Naive thymus-derived CD8-positive, alpha-beta T cell (primary cell): ENCODE results near the gene SLC23A2. TPM values are rescaled to one million over a fixed set of nuclear protein-coding genes. Genes with fewer than 3 reads are reported as not detected.

ENCODE experiments used
- ATAC-seq, 2 donors: fragments of 150-1000 bp; cut with Tn5 transposase in 1 of 2; sonication (Bioruptor Pico), chemical (Tn5 transposase) in 1 of 2; 1 replicate in 1 of 2; 2 replicates in 1 of 2; pipeline ENCODE4 v1.10.0; 2021; ENCODE audit warnings: mild to moderate bottlenecking in 2 of 2, moderate library complexity in 2 of 2
- POLR2A ChIA-PET: fragments of 350-600 bp; sonication (Branson Sonifier 250); formaldehyde crosslinking; loops from one replicate; lab custom pipeline; 2021; ENCODE audit warnings: antibody characterized with exemption; lab: Charles Lee
- DNase-seq, 10 donors: peaks; one replicate each; pipeline versions ENCODE4 v3.0.0 to v3.0.0-alpha.2; 2020 to 2022
- H3K27ac Mint-ChIP-seq, 10 donors: one replicate each; pipeline ENCODE4 v1.8.0; 2020 to 2022; ENCODE audit warnings: mild to moderate bottlenecking in 10 of 10, mixed read lengths in 10 of 10, moderate library complexity in 4 of 10, inconsistent platforms in 1 of 10
- H3K27me3 Mint-ChIP-seq, 5 donors: one replicate each; pipeline ENCODE4 v1.8.0; 2021 to 2022; ENCODE audit warnings: mixed read lengths in 5 of 5
- H3K36me3 Mint-ChIP-seq, 3 donors: one replicate each; pipeline ENCODE4 v1.8.0; 2020 to 2022; ENCODE audit warnings: mixed read lengths in 3 of 3, mild to moderate bottlenecking in 2 of 3, inconsistent platforms in 1 of 3
- H3K4me1 Mint-ChIP-seq, 4 donors: one replicate each; pipeline ENCODE4 v1.8.0; 2021 to 2022; ENCODE audit warnings: mixed read lengths in 4 of 4
- H3K4me3 Mint-ChIP-seq, 10 donors: one replicate each; pipeline ENCODE4 v1.8.0; 2020 to 2022; ENCODE audit warnings: mild to moderate bottlenecking in 10 of 10, mixed read lengths in 10 of 10, moderate library complexity in 6 of 10, inconsistent platforms in 1 of 10
- H3K9me3 Mint-ChIP-seq, 9 donors: one replicate each; pipeline ENCODE4 v1.8.0; 2020 to 2022; ENCODE audit warnings: mixed read lengths in 9 of 9, mild to moderate bottlenecking in 3 of 9, inconsistent platforms in 1 of 9, moderate library complexity in 1 of 9
- polyA plus RNA-seq, 3 donors: library from polyadenylated mRNA; unstranded; fragments of 300-500 nt; fragmentation: Illumina TruSeq; gene quantifications; one replicate each; pipeline ENCODE4 v1.2.3, GENCODE V29; 2021
- total RNA-seq, 8 experiments: library from RNA in 2 of 8; stranded (reverse) in 2 of 8; gene quantifications; one replicate each; pipeline ENCODE4 v1.2.3 and lab custom pipeline; 2021 to 2026

Gene SLC23A2
- total and polyA plus RNA-seq, 5 experiments from 2014 or later, result 5.6 to 24.3 (median 8.1) TPM

DNA sequence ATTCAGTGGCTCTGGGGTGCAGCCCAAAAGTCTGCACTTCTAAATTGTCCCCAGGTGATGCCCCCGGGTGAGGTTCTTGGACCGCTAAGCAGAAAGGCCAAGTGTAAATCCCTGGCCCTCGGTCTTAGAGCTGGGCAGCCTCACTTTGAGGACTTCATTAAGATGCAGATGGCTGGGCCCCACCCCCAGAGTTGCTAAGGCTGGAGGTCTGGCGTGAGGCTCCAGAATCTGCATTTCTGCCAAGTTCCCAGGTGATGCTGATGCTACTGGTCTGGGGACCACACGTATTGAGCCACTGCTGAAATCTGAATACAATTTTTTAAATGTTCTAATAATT lies 735 bp upstream of the SLC23A2 start:
- POLR2A ChIA-PET, result no interaction called here
- DNase-seq, result no peak

DNA sequence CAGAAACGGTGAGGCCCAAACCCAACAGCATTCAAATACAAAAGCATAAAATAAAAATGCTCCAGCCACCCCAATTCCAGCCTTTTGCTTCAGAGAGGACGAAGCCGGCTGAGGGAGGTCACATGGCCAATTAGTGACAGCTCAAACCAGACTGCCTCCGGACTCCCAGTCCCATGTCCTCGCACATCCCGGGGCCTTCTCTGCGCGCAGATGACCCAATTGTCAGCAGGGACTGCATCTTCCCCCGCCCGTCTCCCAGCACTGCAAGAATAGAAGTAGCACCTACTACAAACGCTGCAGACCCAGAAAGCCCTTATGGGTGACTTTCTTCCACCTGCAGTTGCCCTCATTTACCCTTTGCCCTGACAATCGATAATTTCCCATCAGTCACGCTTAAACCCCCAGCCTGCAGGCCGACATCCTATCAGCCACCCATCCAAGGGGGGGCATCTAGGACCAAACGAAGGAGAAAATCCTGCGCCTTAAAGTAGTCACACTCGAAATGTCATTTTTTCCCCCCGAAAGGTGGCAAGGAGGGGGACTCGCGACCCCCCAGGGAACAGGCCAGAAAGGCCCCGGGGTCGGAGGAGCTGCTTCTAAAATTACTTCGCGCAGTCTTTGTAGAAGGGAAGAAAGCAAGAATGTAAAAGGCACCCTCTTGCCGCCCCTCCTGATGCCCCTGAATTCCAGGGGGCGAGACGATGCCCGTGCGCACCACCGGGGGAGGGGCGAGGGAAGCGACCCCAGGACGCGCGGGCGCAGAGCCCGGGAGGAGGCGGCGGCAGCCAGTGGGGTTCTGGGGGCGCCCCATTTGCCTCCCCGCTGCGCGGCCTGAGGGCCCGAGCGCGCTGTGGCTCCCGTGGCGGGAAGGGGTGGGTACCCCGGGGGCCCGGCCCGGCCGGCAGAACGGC lies 792 bp downstream of the SLC23A2 start:
- POLR2A ChIA-PET, result interaction anchor here (0.6 to 0.9 kb wide), 2 partner anchors 77 to 189 kb away, joined by 4 read pairs; no protein-coding TSS in a partner anchor
- no peaks in the 10 kb centered on the region for H3K27me3 Mint-ChIP-seq
- ATAC-seq (peak; percentile 57 to 58), DNase-seq (peak in 7 of 10 donors; percentile 11 to 31 (median 22))
- peak overlapping the region; percentile 75 to 95 (median 90) for H3K27ac Mint-ChIP-seq
- H3K36me3 Mint-ChIP-seq, result no peaks in the 10 kb centered on the region
- H3K9me3 Mint-ChIP-seq, result no peaks in the 10 kb centered on the region
- H3K4me3 Mint-ChIP-seq, result peak overlapping the region; percentile 87 to 96 (median 94)
- H3K4me1 Mint-ChIP-seq, result peaks cover 29 to 45% (median 43%) of the 10 kb centered on the region in 4 donors

More for the DNA sequence above, 735 bp upstream of the SLC23A2 start:
- Mint-ChIP-seq H3K4me3 (peak overlapping the region; percentile 90 to 99 (median 94)), H3K27ac (peak overlapping the region; percentile 78 to 97 (median 94)), H3K4me1 (peaks cover 25 to 39% (median 35%) of the 10 kb centered on the region in 4 donors), H3K27me3 (no peaks in the 10 kb centered on the region), H3K36me3 (no peaks in the 10 kb centered on the region), H3K9me3 (no peaks in the 10 kb centered on the region)
- no peak for ATAC-seq

DNA sequence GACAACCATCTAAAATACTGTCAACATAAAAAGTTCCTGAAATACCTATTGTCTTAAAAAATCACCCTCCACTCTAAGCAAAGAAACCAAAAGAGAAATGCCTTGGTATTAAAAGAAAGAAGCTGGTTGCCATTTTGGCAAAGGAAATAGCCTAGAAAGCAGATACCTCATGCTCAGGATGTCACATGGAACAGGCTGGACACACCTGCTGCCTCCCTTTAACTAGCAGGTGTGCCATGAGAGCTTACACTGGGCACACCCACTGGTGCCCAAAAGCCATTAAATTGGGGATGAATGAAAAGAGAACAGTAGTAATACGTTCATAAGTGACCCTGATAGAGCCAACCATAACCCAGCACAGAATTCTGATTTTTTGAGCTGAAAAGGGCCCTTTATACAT lies 1.5 kb downstream of the SLC23A2 start:
- peak overlapping the region; percentile 53 to 95 (median 90) for H3K27ac Mint-ChIP-seq
- no peaks in the 10 kb centered on the region for H3K27me3 Mint-ChIP-seq
- peak overlapping the region; percentile 87 to 96 (median 94) for H3K4me3 Mint-ChIP-seq
- H3K36me3 Mint-ChIP-seq, result no peaks in the 10 kb centered on the region
- ATAC-seq (no peak), DNase-seq (peak in 2 of 10 donors; percentile 5)
- POLR2A ChIA-PET, result no interaction called here
- peaks cover 36 to 52% (median 50%) of the 10 kb centered on the region in 4 donors for H3K4me1 Mint-ChIP-seq
- H3K9me3 Mint-ChIP-seq, result no peaks in the 10 kb centered on the region

DNA sequence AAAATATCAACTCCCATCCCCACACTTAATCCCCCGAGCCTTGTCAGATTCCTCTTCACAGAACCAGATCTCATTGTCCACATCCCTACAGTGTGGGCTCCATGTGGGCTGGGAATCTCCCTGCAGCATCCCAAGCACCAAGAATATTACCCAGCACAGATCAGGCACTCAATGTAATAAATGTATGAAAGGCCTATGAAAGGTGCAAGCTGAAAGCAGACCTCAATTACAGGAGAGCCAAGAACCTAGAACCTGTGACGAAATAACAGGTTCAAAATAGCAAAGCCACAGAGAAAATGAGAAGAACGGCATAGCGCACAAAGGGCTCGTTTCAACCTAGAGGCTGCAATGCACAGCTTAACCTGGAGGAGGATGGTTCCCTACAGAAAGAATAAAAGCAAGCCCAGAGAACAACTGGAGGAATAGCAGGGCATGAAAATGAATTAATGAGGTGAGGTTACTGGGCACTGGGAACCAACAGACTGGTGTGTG lies 3.1 kb downstream of the SLC23A2 start:
- Mint-ChIP-seq H3K9me3 (no peaks in the 10 kb centered on the region), H3K4me3 (peak overlapping the region in 8 of 10 donors; percentile 15 to 68 (median 50)), H3K27ac (peak overlapping the region in 8 of 10 donors; percentile 1 to 79 (median 17)), H3K4me1 (peaks cover 36 to 64% (median 57%) of the 10 kb centered on the region in 4 donors), H3K27me3 (no peaks in the 10 kb centered on the region), H3K36me3 (no peaks in the 10 kb centered on the region)
- POLR2A ChIA-PET, result interaction anchor here (1.0 kb wide), 1 partner anchor 186 kb away, joined by 3 read pairs; no protein-coding TSS in a partner anchor
- DNase-seq (peak in 1 of 10 donors; percentile 19), ATAC-seq (no peak)

DNA sequence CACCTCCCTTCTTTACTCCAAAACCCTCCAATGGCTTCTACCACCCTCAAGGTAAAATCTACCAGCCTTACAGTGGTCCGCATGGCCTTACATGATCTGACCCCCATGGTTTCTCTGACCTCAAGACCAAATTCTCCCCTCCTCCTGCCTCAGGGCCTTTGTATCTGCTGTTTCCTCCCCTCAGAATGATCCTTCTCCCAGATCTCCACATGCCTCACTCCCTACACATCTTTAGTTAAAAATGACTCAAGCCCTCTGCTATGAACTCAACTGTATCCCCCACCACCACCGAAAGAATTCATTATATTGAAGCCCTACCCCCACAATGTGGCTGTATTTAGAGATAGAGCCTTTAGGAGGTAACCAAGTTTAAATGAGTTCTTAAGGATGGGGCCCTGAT lies 4.1 kb downstream of the SLC23A2 start:
- H3K4me1 Mint-ChIP-seq, result peaks cover 36 to 63% (median 57%) of the 10 kb centered on the region in 4 donors
- H3K27me3 Mint-ChIP-seq, result no peaks in the 10 kb centered on the region
- peak overlapping the region in 1 of 10 donors; percentile 16 for H3K4me3 Mint-ChIP-seq
- H3K27ac Mint-ChIP-seq, result peak overlapping the region in 4 of 10 donors; percentile 14 to 65 (median 29)
- no peaks in the 10 kb centered on the region for H3K9me3 Mint-ChIP-seq
- DNase-seq (no peak), ATAC-seq (no peak)
- POLR2A ChIA-PET, result interaction anchor here (1.0 kb wide), 1 partner anchor 17 kb away, joined by 3 read pairs; no protein-coding TSS in a partner anchor
- no peaks in the 10 kb centered on the region for H3K36me3 Mint-ChIP-seq

DNA sequence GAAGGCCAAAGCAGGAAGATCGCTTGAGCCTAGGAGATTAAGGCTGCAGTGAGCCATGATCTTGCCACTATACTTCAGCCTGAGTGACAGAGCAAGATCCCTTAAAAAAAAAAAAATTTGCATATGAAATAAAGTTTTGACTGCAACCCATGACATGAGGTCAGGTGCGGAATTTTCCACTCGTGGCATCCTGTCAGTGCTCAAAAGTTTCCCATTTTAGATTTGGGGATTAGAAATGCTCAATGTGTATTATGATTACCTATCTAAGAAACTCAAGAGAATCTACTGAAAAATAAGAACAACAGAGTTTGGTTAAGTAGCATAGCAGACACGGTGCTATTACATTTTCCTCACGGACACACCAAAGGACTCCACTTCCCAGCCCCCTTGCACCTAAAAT lies 11.7 kb downstream of the SLC23A2 start:
- Mint-ChIP-seq H3K4me1 (peaks cover 16 to 51% (median 35%) of the 10 kb centered on the region in 4 donors), H3K9me3 (no peaks in the 10 kb centered on the region)

DNA sequence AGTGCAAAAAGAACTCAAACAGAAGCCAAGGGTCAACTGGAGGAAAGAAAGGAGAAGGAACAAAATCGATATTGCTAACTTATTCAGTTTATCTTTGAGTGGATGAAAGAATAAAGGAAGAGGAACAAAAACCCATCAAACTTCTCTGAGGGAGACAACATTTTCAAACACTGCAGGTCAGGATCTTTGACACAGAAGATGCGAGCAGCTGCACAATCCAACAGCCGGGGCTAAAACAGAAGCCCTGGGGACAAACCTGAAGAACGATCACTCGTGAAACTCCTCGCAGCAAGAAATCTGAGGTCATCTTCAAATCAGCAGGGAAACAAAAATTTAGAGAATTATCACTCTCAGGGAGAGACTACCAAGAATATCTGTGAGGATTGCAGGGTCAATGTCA lies 14.2 kb downstream of the SLC23A2 start:
- DNase-seq (no peak), ATAC-seq (no peak)
- Mint-ChIP-seq H3K4me1 (peaks cover 20 to 45% (median 36%) of the 10 kb centered on the region in 4 donors), H3K4me3 (peak overlapping the region in 1 of 10 donors; percentile 26), H3K9me3 (no peaks in the 10 kb centered on the region), H3K27ac (peak overlapping the region in 7 of 10 donors; percentile 4 to 76 (median 25)), H3K27me3 (no peaks in the 10 kb centered on the region), H3K36me3 (peaks cover 0 to 23% (median 7%) of the 10 kb centered on the region in 3 donors)
- POLR2A ChIA-PET, result no interaction called here

More for the DNA sequence above, 11.7 kb downstream of the SLC23A2 start:
- ATAC-seq, result no peak
- POLR2A ChIA-PET, result interaction anchor here (0.6 kb wide), 1 partner anchor 205 kb away, joined by 3 read pairs; no protein-coding TSS in a partner anchor
- no peak for DNase-seq
- no peaks in the 10 kb centered on the region for H3K27me3 Mint-ChIP-seq
- H3K36me3 Mint-ChIP-seq, result peaks cover 0 to 17% (median 7%) of the 10 kb centered on the region in 3 donors
- peak overlapping the region in 1 of 10 donors; percentile 11 for H3K4me3 Mint-ChIP-seq
- peak overlapping the region in 4 of 10 donors; percentile 15 to 63 (median 38) for H3K27ac Mint-ChIP-seq

DNA sequence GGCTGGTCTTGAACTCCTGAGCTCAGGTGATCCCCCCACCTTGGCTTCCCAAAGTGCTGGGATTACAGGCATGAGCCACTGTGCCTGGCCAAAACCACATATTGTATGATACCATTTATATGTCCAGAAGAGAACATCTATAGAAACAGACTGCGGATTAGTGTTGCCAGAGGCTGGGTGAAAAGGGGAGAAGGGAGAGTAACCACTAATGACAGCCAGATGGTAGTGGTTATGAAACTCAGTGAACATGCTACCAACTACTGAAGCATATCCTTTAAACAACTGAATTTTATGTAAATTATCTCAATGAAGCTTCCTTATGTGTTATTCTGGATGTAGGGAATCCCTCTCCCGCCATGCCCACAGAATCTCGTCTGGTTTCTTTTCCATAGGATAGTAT lies 15.7 kb downstream of the SLC23A2 start:
- Mint-ChIP-seq H3K36me3 (peaks cover 0 to 19% (median 7%) of the 10 kb centered on the region in 3 donors), H3K27me3 (no peaks in the 10 kb centered on the region), H3K4me3 (no peak overlapping the region), H3K27ac (no peak overlapping the region), H3K9me3 (no peaks in the 10 kb centered on the region), H3K4me1 (peaks cover 21 to 49% (median 35%) of the 10 kb centered on the region in 4 donors)
- DNase-seq (no peak), ATAC-seq (no peak)
- POLR2A ChIA-PET, result no interaction called here

DNA sequence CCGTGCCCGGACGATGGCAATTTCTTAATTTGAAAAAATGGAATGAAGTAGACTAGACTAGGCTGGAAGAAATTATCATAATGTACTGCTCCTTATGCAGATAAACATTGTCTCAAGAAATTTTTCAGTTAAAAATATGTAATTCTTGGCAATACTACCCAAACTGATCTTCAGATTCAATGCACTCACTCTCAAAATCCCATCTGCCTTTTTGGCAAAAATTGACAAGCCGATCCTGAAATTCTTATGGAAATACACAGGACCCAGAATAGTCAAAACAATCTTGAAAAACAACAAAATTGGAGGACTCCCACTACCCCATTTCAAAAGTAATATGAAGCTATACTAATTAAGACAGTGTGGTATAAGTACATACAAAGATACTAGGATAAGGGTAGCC lies 19.0 kb downstream of the SLC23A2 start:
- H3K36me3 Mint-ChIP-seq, result peaks cover 0 to 15% (median 5%) of the 10 kb centered on the region in 3 donors
- no peak overlapping the region for H3K4me3 Mint-ChIP-seq
- POLR2A ChIA-PET, result no interaction called here
- ATAC-seq, result no peak
- no peak overlapping the region for H3K27ac Mint-ChIP-seq
- H3K27me3 Mint-ChIP-seq, result no peaks in the 10 kb centered on the region
- DNase-seq, result no peak
- no peaks in the 10 kb centered on the region for H3K9me3 Mint-ChIP-seq
- H3K4me1 Mint-ChIP-seq, result peaks cover 19 to 34% (median 33%) of the 10 kb centered on the region in 4 donors

DNA sequence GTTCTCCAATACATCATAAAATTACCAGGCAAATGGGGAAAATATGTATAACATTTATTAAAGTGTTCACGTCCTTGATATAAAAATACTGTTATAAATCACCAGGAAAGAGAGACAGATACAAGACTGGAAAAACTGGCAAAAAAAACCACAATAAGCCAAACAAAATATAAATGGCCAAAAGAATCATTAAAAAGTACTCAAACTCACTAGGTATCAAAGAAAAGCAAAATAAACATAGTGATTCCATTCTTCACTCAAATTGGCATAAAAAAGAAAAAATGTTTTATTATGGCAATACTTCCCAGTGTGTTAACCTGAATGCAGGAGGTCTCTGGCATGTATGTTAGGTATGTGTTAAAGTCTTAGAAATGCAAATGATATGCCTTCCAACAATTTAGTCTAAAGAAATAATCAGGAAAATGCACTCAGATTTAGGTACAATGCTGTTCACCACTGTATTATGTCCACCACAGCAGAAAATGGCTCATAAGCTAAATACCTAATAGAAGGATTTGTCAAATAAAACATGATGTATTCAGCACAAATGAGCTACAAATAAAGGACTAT lies 21.4 kb downstream of the SLC23A2 start:
- ATAC-seq (no peak), DNase-seq (no peak)
- POLR2A ChIA-PET, result interaction anchor here (0.6 kb wide), 1 partner anchor 17 kb away, joined by 3 read pairs; no protein-coding TSS in a partner anchor
- Mint-ChIP-seq H3K36me3 (peaks cover 0 to 7% (median 0%) of the 10 kb centered on the region in 3 donors), H3K27me3 (no peaks in the 10 kb centered on the region), H3K27ac (peak overlapping the region in 1 of 10 donors; percentile 38), H3K4me3 (no peak overlapping the region), H3K9me3 (no peaks in the 10 kb centered on the region), H3K4me1 (peaks cover 14 to 38% (median 22%) of the 10 kb centered on the region in 4 donors)

DNA sequence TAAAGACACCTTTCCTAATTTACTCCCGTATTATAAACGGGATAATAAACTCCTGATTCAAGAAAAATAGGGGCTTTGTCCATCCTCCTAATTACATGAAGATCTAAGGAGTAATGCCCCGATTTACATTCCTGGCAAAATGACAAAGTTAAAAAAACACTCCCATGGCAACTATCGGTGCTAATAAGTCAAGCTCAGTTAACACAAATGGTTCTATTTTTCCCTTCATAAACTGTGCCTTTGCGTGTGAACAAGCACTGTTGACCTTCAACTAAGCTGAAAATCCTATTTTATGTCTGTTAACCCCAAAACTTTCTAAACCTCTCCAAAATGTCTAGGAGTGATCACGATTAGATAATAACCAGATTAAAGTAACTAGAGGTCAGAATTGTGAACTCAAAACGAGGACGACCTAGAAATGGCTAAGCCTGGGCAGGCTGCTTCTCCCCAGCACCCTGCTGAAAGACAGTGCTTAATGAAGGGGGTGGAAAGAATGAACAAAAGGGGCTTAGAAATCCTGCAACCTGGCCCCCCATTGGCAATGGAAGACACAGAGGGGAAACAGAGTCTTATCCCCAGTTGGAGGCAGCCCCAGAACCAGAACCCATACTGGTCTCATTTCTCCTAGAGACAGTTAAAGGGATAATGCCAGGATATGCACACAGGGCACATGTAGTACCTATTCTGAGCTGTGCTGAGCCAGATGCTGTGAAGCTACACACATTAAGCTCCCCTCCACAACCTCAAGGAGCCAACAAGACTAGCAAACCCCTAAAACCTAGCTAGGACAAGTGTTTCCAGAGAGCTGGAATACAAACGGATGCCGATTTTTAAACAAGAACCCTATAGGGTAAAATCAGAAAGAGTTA lies 23.0 kb downstream of the SLC23A2 start:
- no peak for DNase-seq
- no peaks in the 10 kb centered on the region for H3K27me3 Mint-ChIP-seq
- H3K9me3 Mint-ChIP-seq, result no peaks in the 10 kb centered on the region
- H3K27ac Mint-ChIP-seq, result peak overlapping the region in 1 of 10 donors; percentile 77
- POLR2A ChIA-PET, result interaction anchor here (0.6 kb wide), 1 partner anchor 13 kb away, joined by 3 read pairs; no protein-coding TSS in a partner anchor
- H3K36me3 Mint-ChIP-seq, result peaks cover 0 to 7% (median 0%) of the 10 kb centered on the region in 3 donors
- peaks cover 18 to 47% (median 29%) of the 10 kb centered on the region in 4 donors for H3K4me1 Mint-ChIP-seq
- H3K4me3 Mint-ChIP-seq, result no peak overlapping the region
- no peak for ATAC-seq
